ENCODE results near the gene PNRC2. TPM values are rescaled to one million over a fixed set of nuclear protein-coding genes. Genes with fewer than 3 reads are reported as not detected.
A peak's percentile ranks its signal among the peaks of the same experiment; 100 is the strongest.

PNRC2 gene
- total and polyA plus RNA-seq, 2 of the 13 experiments (the other 11 are each of a cell fraction or from before 2014, with no cell fraction given), result 74.9 to 97.5 TPM

DNA sequence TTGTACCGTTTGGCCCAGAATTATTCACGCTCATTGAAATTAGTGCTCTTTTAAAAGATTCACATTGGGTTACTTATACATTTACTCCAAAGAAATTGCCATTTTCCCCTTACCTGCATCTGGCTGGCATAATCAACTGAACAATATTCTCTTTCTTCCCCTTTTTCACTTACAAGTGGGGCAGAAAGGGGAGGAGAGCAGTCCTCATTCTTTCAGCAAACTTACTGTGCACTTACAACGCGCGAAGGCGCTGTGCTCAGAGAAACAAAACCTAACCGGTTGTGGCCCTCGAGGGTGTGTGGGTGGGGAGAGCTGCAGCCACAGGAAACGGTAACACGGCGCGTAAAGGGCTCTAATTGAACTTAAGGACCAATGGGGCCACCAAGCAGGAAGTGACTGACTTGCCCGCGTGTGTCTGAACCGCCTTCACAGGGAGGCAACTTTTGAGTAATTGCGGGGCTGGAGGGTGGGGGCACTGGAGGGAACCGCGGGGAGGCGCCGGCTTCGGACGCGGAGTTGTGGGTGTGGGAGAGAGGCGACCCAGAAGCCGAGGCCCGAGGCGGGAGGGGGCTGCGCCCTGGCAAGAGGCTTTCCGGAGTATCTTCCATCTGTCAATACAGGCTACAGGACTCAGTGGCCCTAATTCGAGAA is 693 bp upstream of the PNRC2 start (continued):
- TF ChIP-seq, protein P1, sequence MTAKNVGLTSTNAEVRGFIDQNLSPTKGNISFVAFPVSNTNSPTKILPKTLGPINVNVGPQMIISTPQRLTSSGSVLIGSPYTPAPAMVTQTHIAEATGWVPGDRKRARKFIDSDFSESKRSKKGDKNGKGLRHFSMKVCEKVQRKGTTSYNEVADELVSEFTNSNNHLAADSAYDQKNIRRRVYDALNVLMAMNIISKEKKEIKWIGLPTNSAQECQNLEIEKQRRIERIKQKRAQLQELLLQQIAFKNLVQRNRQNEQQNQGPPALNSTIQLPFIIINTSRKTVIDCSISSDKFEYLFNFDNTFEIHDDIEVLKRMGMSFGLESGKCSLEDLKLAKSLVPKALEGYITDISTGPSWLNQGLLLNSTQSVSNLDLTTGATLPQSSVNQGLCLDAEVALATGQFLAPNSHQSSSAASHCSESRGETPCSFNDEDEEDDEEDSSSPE (CRISPR knock-in tag; IDR thresholded peaks at IDR 0.05), result peak; percentile 51; the same call in 1 of the 2 replicates
- no peak for TF ChIP-seq MED8 (CRISPR knock-in tag; IDR thresholded peaks at IDR 0.05; ENCODE audit: insufficient replicate concordance)
- TF ChIP-seq TBX2 (CRISPR knock-in tag; IDR thresholded peaks at IDR 0.05; ENCODE audit: borderline replicate concordance), result peak; percentile 54; the same call in 1 of the 2 replicates
- TF ChIP-seq KDM6A (CRISPR knock-in tag; IDR thresholded peaks at IDR 0.05; ENCODE audit: low read depth), result no peak
- no peak for TF ChIP-seq MAZ (IDR thresholded peaks at IDR 0.05; ENCODE audit: borderline replicate concordance, low read depth, low read length)
- peak; percentile 16; the same call in 1 of the 2 replicates for TF ChIP-seq MAZ (CRISPR knock-in tag; IDR thresholded peaks at IDR 0.05; ENCODE audit: low read depth)
- TF ChIP-seq NRL (CRISPR knock-in tag; IDR thresholded peaks at IDR 0.05; ENCODE audit: borderline replicate concordance), result no peak; the same call in 1 of the 2 replicates
- no peak for TF ChIP-seq KDM3A (CRISPR knock-in tag; IDR thresholded peaks at IDR 0.05; ENCODE audit: low read depth)
- TF ChIP-seq GABPA (IDR thresholded peaks at IDR 0.05; ENCODE audit: low read depth, low read length), result peak; percentile 44
- TF ChIP-seq GABPA (CRISPR knock-in tag; IDR thresholded peaks at IDR 0.05; ENCODE audit: low read depth), result peak; percentile 83
- TF ChIP-seq, protein P2, sequence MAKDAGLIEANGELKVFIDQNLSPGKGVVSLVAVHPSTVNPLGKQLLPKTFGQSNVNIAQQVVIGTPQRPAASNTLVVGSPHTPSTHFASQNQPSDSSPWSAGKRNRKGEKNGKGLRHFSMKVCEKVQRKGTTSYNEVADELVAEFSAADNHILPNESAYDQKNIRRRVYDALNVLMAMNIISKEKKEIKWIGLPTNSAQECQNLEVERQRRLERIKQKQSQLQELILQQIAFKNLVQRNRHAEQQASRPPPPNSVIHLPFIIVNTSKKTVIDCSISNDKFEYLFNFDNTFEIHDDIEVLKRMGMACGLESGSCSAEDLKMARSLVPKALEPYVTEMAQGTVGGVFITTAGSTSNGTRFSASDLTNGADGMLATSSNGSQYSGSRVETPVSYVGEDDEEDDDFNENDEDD (CRISPR knock-in tag; IDR thresholded peaks at IDR 0.05; ENCODE audit: borderline replicate concordance), result peak; percentile 79
- TF ChIP-seq SMC3 (IDR thresholded peaks at IDR 0.05; ENCODE audit: low read length), result peak; percentile 17; the same call in 1 of the 2 replicates
- TF ChIP-seq, protein P3, sequence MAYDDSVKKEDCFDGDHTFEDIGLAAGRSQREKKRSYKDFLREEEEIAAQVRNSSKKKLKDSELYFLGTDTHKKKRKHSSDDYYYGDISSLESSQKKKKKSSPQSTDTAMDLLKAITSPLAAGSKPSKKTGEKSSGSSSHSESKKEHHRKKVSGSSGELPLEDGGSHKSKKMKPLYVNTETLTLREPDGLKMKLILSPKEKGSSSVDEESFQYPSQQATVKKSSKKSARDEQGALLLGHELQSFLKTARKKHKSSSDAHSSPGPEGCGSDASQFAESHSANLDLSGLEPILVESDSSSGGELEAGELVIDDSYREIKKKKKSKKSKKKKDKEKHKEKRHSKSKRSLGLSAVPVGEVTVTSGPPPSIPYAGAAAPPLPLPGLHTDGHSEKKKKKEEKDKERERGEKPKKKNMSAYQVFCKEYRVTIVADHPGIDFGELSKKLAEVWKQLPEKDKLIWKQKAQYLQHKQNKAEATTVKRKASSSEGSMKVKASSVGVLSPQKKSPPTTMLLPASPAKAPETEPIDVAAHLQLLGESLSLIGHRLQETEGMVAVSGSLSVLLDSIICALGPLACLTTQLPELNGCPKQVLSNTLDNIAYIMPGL (CRISPR knock-in tag; IDR thresholded peaks at IDR 0.05; ENCODE audit: borderline replicate concordance in 1 of 2, low read depth in 1 of 2), result peak; percentile 26 to 57; a peak in 3 of 4 replicates
- TF ChIP-seq, protein P4, sequence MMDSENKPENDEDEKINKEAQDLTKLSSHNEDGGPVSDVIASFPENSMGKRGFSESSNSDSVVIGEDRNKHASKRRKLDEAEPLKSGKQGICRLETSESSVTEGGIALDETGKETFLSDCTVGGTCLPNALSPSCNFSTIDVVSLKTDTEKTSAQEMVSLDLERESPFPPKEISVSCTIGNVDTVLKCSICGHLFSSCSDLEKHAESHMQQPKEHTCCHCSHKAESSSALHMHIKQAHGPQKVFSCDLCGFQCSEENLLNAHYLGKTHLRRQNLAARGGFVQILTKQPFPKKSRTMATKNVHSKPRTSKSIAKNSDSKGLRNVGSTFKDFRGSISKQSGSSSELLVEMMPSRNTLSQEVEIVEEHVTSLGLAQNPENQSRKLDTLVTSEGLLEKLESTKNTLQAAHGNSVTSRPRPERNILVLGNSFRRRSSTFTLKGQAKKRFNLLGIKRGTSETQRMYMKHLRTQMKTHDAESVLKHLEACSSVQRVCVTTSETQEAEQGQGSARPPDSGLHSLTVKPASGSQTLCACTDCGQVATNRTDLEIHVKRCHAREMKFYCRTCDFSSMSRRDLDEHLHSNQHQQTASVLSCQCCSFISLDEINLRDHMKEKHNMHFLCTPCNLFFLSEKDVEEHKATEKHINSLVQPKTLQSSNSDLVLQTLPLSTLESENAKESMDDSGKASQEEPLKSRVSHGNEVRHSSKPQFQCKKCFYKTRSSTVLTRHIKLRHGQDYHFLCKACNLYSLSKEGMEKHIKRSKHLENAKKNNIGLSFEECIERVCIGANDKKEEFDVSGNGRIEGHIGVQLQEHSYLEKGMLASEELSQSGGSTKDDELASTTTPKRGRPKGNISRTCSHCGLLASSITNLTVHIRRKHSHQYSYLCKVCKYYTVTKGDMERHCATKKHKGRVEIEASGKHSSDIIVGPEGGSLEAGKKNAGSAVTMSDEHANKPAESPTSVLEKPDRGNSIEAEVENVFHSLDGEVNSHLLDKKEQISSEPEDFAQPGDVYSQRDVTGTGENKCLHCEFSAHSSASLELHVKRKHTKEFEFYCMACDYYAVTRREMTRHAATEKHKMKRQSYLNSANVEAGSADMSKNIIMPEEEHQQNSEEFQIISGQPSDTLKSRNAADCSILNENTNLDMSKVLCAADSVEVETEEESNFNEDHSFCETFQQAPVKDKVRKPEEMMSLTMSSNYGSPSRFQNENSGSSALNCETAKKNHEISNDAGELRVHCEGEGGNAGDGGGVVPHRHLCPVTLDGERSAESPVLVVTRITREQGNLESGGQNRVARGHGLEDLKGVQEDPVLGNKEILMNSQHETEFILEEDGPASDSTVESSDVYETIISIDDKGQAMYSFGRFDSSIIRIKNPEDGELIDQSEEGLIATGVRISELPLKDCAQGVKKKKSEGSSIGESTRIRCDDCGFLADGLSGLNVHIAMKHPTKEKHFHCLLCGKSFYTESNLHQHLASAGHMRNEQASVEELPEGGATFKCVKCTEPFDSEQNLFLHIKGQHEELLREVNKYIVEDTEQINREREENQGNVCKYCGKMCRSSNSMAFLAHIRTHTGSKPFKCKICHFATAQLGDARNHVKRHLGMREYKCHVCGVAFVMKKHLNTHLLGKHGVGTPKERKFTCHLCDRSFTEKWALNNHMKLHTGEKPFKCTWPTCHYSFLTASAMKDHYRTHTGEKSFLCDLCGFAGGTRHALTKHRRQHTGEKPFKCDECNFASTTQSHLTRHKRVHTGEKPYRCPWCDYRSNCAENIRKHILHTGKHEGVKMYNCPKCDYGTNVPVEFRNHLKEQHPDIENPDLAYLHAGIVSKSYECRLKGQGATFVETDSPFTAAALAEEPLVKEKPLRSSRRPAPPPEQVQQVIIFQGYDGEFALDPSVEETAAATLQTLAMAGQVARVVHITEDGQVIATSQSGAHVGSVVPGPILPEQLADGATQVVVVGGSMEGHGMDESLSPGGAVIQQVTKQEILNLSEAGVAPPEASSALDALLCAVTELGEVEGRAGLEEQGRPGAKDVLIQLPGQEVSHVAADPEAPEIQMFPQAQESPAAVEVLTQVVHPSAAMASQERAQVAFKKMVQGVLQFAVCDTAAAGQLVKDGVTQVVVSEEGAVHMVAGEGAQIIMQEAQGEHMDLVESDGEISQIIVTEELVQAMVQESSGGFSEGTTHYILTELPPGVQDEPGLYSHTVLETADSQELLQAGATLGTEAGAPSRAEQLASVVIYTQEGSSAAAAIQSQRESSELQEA (CRISPR knock-in tag; IDR thresholded peaks at IDR 0.05; ENCODE audit: not compliant biosample characterization), result peak; percentile 73
- no peak for TF ChIP-seq CREB1 (IDR thresholded peaks at IDR 0.05)
- peak; percentile 76 for TF ChIP-seq CREB1 (CRISPR knock-in tag; IDR thresholded peaks at IDR 0.05)
